ENCODE results near the gene HIKESHI. TPM values are rescaled to one million over a fixed set of nuclear protein-coding genes. Genes with fewer than 3 reads are reported as not detected.
A peak's percentile ranks its signal among the peaks of the same experiment; 100 is the strongest.

HIKESHI gene
- total RNA-seq (10 to 100 TPM; 34.1 to 38.1 TPM), polyA plus RNA-seq (ENCODE audit: insufficient read depth, low read depth, low replicate concordance) (48.7 TPM)
- long read RNA-seq, donor 1, transcript HIKESHI-201 (5 exons, 1,113 nt), result major isoform, 24 of 30 reads
- long read RNA-seq, donor 1, partial matches to known transcripts, result 0 of 30 reads
- long read RNA-seq, donor 1, other reads (novel, unspliced or antisense), result 0 of 30 reads
- long read RNA-seq, donor 2, transcript HIKESHI-201 (5 exons, 1,113 nt), result major isoform, 23 of 44 reads
- long read RNA-seq, donor 2, partial matches to known transcripts, result 15 of 44 reads
- long read RNA-seq, donor 2, other reads (novel, unspliced or antisense), result 0 of 44 reads

- TF ChIP-seq CTCF (IDR thresholded peaks at IDR 0.05), result no peak
- TF ChIP-seq POLR2A (IDR thresholded peaks at IDR 0.05), result no peak
- intact Hi-C loops (cut with DNase I; ENCODE audit: low total_unique reads), result no loop called here
- peak; percentile 100 for DNase-seq
- no peaks in the 10 kb centered on the region for H3K36me3 ChIP-seq (ENCODE audit: low read depth, missing control alignments)
- H3K9me3 ChIP-seq, result no peaks in the 10 kb centered on the region
- 0 to 1% methylated on average over 22 to 30 of the region's 30 CpGs for WGBS, 2 donors
- H3K27me3 ChIP-seq, result no peaks in the 10 kb centered on the region
- peak within 1 kb of the TSS; percentile 69 to 92 for H3K4me3 ChIP-seq
- peaks cover 11% of the 10 kb centered on the region for H3K4me1 ChIP-seq
- H3K27ac ChIP-seq, result peak within 1 kb of the TSS; percentile 88 to 91
Observed at GRCh38 chr11:86302092-86302793, at the start of gene HIKESHI. TSS of gene HIKESHI (plus strand) at chr11:86302240. CDS start at chr11:86302449, 209 bp downstream.

GRCh38 chr11:86255896-86256295 is 46.1 kb upstream of the HIKESHI start:
- DNase-seq, result no peak
- intact Hi-C loops (cut with DNase I; ENCODE audit: low total_unique reads), result no loop called here
- Histone ChIP-seq H3K9me3 (no peaks in the 10 kb centered on the region), H3K36me3 (ENCODE audit: low read depth, missing control alignments) (no peaks in the 10 kb centered on the region), H3K4me1 (no peaks in the 10 kb centered on the region), H3K27ac (no peak overlapping the region), H3K27me3 (no peaks in the 10 kb centered on the region), H3K4me3 (no peak overlapping the region)
- TF ChIP-seq POLR2A (IDR thresholded peaks at IDR 0.05) (no peak), CTCF (IDR thresholded peaks at IDR 0.05) (no peak)
- 89 to 97% methylated on average over 1 of the region's 1 CpG for WGBS, 2 donors

GRCh38 chr11:86256608-86257007 is 45.4 kb upstream of the HIKESHI start:
- Histone ChIP-seq H3K9me3 (no peaks in the 10 kb centered on the region), H3K27me3 (no peaks in the 10 kb centered on the region), H3K36me3 (ENCODE audit: low read depth, missing control alignments) (no peaks in the 10 kb centered on the region), H3K4me3 (no peak overlapping the region), H3K27ac (no peak overlapping the region), H3K4me1 (no peaks in the 10 kb centered on the region)
- no peak for DNase-seq
- intact Hi-C loops (cut with DNase I; ENCODE audit: low total_unique reads), result no loop called here
- 85 to 86% methylated on average over 6 of the region's 6 CpGs for WGBS, 2 donors
- TF ChIP-seq POLR2A (IDR thresholded peaks at IDR 0.05), result no peak
- TF ChIP-seq CTCF (IDR thresholded peaks at IDR 0.05), result no peak

GRCh38 chr11:86257446-86257845 is 44.6 kb upstream of the HIKESHI start:
- no peak overlapping the region for H3K4me3 ChIP-seq
- H3K4me1 ChIP-seq, result no peaks in the 10 kb centered on the region
- no peak overlapping the region for H3K27ac ChIP-seq
- no peaks in the 10 kb centered on the region for H3K9me3 ChIP-seq
- H3K27me3 ChIP-seq, result no peaks in the 10 kb centered on the region
- intact Hi-C loops (cut with DNase I; ENCODE audit: low total_unique reads), result no loop called here
- H3K36me3 ChIP-seq (ENCODE audit: low read depth, missing control alignments), result no peaks in the 10 kb centered on the region
- TF ChIP-seq POLR2A (IDR thresholded peaks at IDR 0.05) (no peak), CTCF (IDR thresholded peaks at IDR 0.05) (no peak)
- no peak for DNase-seq
